C4-2B (cell line): ENCODE measurements around the gene MKNK1.

Experiments used
- H3K27ac ChIP-seq: fragments of 450-650 bp; 2 replicates; pipeline ENCODE4 v1.5.1; 2017
- ZFX ChIP-seq: fragments of 450-650 bp; IDR thresholded peaks from 2 replicates; pipeline ENCODE4 v1.6.1; 2017
- TF ChIP-seq, protein P1 (sequence below): fragments of 450-650 bp; conservative IDR thresholded peaks from 2 replicates; pipeline ENCODE4 v1.5.1; 2017; ENCODE audit warnings: mild to moderate bottlenecking

MKNK1 gene

DNA sequence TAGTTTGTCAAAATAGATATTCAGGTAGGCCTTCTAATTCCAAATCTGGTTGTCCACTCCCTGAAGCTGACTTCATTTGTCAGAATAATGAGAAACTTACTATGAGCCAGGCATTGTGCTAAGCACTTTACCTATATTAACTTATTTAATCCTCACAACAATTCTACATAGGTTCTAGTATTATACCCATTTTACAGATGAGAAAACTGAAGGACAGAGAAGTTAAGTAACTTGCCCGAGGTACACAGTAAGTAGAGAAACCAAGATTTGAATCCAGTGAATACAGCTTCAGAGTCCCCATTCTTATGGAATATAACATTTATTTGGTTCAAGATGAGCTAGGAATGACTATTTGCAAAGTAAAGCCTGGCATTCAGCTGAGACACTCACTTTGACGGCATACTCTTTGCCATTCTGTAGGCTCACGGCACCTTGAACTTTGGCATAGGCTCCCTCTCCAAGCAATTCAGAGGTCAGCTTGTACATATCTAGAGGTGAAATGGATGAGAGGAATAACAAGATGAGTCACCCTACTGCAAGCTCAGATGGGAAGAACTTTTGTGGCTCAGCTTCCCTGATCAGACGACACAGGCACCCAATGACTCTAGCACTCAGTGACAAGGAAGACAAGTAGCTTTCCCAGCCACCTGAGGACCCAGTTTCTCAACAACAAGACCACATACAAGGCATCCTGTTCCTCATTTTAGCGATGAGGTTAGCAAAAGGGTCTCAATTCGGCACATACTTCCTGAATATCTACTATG is 23.7 kb downstream of the MKNK1 start:
- no peak for TF ChIP-seq ZFX
- TF ChIP-seq, protein P1, sequence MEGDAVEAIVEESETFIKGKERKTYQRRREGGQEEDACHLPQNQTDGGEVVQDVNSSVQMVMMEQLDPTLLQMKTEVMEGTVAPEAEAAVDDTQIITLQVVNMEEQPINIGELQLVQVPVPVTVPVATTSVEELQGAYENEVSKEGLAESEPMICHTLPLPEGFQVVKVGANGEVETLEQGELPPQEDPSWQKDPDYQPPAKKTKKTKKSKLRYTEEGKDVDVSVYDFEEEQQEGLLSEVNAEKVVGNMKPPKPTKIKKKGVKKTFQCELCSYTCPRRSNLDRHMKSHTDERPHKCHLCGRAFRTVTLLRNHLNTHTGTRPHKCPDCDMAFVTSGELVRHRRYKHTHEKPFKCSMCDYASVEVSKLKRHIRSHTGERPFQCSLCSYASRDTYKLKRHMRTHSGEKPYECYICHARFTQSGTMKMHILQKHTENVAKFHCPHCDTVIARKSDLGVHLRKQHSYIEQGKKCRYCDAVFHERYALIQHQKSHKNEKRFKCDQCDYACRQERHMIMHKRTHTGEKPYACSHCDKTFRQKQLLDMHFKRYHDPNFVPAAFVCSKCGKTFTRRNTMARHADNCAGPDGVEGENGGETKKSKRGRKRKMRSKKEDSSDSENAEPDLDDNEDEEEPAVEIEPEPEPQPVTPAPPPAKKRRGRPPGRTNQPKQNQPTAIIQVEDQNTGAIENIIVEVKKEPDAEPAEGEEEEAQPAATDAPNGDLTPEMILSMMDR: no peak
- H3K27ac ChIP-seq: no peak overlapping the region

DNA sequence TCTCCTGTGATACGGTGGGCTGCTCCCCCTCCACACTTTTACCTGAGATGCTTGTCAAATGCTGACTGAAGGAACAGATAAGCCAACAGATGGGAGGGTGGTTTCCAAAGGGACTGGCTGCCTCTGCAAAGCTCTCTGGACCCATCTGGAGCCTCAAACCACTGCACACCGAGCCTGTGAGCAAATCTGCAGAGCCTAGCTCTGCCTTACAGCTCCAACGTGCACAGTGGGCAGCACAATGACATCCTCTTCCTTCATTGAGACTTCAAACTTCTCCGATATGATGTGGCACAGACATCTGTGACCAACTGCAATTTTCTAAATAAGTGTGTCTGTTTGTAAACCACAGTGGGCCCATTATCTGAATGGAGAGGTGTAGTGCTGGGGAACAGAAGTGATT is 26.4 kb downstream of the MKNK1 start:
- H3K27ac ChIP-seq: no peak overlapping the region
- TF ChIP-seq, protein P1: no peak
- TF ChIP-seq ZFX: no peak

DNA sequence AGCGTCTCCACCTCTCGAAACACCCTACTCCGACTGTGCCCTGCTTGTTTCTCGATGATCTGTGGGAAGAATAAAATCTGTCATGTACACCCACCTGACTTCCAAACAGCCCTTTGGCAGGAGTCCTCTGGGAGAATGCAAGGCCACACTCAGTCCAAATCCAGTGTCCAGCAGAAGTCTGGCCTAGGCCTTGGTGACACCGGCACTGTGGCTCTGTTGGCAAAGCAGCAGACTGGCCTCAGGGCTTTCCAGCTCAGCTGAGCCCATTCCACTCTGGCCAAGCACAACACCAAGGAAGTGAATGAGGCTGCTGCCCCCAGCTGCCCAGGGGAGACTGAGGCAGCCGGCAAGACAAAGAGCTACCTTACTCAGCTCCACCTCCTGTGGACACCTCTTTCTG is 27.5 kb downstream of the MKNK1 start:
- no peak overlapping the region for H3K27ac ChIP-seq
- no peak for TF ChIP-seq ZFX
- TF ChIP-seq, protein P1: no peak

DNA sequence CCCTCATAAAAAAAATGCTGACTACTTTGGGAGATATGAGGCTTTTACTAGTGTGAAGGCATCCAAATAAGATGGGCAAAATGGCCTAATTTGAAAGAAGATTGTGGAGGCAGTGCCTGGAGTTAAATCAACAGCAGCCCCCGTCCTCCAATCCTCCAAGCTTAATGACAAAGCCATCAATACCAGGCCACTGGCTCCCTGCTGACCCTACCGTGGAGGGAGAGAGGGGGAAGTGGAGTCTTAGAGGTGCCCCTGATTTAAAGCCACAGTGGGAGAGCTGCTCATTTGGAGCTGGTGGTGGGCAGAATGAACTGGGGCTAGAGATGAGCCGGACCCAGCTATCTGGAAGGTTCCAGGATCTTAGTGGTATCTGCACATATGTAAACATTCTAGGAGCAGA is 28.3 kb downstream of the MKNK1 start:
- no peak for TF ChIP-seq ZFX
- TF ChIP-seq, protein P1: no peak
- no peak overlapping the region for H3K27ac ChIP-seq

DNA sequence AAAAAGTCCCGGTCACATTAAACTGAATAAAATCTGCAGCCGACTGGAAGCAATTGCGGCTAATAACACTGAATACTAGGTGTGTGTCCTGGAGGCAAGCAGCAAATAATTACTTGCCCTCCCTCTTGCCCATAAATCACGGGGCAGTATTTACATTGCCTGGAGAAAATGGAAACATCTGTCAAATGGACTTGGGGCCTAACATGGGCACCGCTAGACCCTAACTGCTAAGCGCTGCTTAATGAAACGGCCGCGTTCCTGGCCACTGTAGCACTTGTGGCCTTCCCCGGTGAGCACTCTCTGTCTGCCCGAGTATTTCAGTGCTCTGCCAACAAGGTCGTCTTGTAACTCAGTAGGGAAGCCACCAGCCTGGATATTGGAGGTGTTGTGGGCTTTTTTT is 28.8 kb downstream of the MKNK1 start:
- H3K27ac ChIP-seq: no peak overlapping the region
- TF ChIP-seq ZFX: no peak
- TF ChIP-seq, protein P1: no peak

DNA sequence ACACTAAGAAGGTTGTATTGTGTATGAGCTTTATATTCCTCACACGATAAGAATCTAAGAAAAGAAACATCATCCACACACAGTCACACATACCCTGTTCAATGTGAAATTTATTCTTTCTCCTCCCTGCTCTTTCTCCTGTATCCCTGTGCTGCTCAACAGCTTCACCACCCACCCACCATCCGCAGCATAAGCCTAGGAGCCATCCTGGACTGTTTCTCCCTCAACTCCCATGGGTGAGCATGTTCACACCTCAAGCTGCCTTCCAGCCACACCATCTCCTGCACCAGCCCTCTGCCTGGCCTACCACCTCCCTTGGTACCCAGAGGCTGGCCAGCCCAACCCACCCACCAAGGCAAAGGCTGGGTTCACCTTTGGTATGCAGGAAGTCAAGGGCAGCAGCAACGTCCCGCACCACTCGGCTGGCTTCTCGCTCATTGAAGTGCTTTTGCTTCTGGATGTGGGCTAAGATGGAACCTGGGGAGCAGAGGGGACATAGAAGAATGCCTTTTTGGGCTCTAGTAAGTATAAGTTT is 32.3 kb downstream of the MKNK1 start:
- no peak overlapping the region for H3K27ac ChIP-seq
- TF ChIP-seq ZFX: no peak
- TF ChIP-seq, protein P1: no peak

DNA sequence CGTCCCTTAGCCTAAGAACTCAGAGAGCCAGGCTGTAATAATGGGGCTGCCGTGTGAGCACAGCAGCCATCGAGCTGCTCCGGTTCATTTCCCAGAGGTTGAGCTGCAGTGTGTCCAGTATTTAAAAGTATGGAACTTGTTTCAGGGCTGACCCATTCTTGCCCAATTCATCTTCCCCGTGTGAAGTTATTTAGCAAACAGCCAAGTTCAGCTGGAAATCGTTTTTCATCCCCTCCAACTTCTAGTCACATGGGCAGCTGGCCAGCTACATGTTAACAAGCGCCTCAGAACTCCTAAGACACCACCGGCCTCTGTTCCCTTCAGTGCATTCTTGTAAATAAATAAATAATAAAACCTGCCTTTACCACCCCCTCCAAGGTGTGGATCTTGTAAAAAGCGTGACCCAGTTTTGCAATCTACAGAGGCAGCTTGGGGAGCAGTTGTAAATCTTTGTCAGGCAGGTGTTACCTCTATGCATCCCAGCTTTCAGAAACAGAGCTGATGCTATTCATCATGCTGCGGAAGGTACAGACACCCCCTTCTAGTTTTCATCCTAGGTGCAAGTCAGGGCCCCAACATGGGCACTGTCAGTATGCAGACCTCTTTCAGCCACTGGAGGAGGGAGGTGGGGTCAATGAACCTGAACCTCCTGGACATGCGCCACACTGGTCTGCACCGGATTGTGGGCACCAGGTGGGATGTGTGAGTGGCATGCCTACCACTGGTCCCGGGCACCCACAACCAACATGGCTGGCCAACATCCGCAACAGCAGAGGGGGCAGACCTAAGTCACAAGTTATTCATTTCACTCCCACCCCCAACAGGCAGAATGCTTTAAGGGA is 34.0 kb downstream of the MKNK1 start:
- TF ChIP-seq, protein P1: no peak
- no peak for TF ChIP-seq ZFX
- no peak overlapping the region for H3K27ac ChIP-seq
